GM12865 (cell line): Measurements from ENCODE around the gene PTPN7.
A peak's percentile ranks its signal among the peaks of the same experiment; 100 is the strongest.
"Not testable (repeated sequence)": the region's sequence is repeated elsewhere in the genome, so short reads cannot be mapped to it uniquely, and the experiment has no call there.

Source experiments
- DNase-seq: peaks from one replicate; pipeline ENCODE4 v3.0.0; 2010; ENCODE audit warnings: low read depth
- H3K4me3 ChIP-seq: 2 replicates; pipeline ENCODE4 v1.5.1; 2011; ENCODE audit warnings: mild to moderate bottlenecking, low read depth, low read length, control low read depth
- TF ChIP-seq, protein P1 (sequence below): IDR thresholded peaks from 2 replicates; pipeline ENCODE4 v1.5.1; 2011; ENCODE audit warnings: low read length, control low read depth, low read depth, inconsistent platforms; ENCODE audit not compliant: insufficient read depth; ENCODE audit errors: missing control alignments

The PTPN7 gene

GRCh38 chr1:202197653-202198365 lies 37.4 kb upstream of the PTPN7 start:
- no peak overlapping the region for H3K4me3 ChIP-seq
- TF ChIP-seq, protein P1, sequence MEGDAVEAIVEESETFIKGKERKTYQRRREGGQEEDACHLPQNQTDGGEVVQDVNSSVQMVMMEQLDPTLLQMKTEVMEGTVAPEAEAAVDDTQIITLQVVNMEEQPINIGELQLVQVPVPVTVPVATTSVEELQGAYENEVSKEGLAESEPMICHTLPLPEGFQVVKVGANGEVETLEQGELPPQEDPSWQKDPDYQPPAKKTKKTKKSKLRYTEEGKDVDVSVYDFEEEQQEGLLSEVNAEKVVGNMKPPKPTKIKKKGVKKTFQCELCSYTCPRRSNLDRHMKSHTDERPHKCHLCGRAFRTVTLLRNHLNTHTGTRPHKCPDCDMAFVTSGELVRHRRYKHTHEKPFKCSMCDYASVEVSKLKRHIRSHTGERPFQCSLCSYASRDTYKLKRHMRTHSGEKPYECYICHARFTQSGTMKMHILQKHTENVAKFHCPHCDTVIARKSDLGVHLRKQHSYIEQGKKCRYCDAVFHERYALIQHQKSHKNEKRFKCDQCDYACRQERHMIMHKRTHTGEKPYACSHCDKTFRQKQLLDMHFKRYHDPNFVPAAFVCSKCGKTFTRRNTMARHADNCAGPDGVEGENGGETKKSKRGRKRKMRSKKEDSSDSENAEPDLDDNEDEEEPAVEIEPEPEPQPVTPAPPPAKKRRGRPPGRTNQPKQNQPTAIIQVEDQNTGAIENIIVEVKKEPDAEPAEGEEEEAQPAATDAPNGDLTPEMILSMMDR, result no peak
- no peak for DNase-seq

GRCh38 chr1:202194328-202194648 lies 33.9 kb upstream of the PTPN7 start:
- TF ChIP-seq, protein P1, result no peak
- H3K4me3 ChIP-seq, result no peak overlapping the region
- DNase-seq, result no peak

- no peak for DNase-seq
- TF ChIP-seq, protein P1, result no peak
- no peak within 1 kb of the TSS for H3K4me3 ChIP-seq
Observed at GRCh38 chr1:202193614-202194327, 33.4 kb upstream of the PTPN7 start, which contains the start of gene LGR6. Gene LGR6 (plus strand): TSS chr1:202193799. CDS start chr1:202193990, 191 bp downstream.

DNA sequence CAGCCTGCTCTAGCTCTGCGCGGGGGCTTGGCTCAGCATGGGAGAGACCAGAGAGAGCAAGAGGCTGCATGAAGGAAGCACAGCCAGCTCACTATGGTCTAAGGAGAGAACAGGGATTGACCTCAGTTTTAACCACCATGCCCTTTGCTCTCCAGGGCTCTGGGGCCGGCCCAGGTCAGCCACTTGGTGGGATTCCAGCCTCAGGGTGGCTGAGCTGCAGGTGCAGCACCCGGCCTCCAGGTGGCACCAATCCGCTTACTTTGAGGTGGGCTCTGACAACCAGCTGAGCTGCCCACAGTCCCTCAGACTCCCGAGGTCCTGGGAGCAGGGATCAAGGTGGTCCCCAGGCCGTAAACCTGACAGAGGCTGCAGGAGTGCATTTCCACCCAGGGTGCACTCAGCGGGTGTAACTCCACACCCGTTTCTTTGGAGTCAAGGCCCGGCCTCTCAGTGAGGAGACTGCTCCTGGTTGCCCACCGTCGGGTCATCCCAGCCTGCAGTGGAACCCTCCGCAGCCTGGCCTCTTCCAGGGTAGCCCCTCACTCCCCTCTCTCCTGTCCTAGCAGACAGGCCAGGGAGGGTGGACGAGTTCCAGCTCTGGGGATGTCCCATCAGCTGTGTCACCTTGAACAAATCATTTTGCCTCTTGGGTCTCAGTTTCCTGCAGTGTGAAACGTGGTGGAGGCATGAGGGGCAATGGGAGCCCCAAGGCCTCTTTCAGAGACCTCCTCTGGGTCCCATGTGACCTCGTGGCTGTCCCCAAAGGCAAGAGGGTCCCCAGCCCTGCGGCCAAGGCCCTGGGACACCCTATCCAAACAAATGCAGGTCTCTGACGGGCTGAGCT lies 32.6 kb upstream of the PTPN7 start:
- TF ChIP-seq, protein P1, result peak; percentile 91
- no peak overlapping the region for H3K4me3 ChIP-seq
- DNase-seq, result peak; percentile 61

GRCh38 chr1:202191391-202191790 lies 31.0 kb upstream of the PTPN7 start:
- H3K4me3 ChIP-seq, DNase-seq: not testable (repeated sequence)

DNA sequence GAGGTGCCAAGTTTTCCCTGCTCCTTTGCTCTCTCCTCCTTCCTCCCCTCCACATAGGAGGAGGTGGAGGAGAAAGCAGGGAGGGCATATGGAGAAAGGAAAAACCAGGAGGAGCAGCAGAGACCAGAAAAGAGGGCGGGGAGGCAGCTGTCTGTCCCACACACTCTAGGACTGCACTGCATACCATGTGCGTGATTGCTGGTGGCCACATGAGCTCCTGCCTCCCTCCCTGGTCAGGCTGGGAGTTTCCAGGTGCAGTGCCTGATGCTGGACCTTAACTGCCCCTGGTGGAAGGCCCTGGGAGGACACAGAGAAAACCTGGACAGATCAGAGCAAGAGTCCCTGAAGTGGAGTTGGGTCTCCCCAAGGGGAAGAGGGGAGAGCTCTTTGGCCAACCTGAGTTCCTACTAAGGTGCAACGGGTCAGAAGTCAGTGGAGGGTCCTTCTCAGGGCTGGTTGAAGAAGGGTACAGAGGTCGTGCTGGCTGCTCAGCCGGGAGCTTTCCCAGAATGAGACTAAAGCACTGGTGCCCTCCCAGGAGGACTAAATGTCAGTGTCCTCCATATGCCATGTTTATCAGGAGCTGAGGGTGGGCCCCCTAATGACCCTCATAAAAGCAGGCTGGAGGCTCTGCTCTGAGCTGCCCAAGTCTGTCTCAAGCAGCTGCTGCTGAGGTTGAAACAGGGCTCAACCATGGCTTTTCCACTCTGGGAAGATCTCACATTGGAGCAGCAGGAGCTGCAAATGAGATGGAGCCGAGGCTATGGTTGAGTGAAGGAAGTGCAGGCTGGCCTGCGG lies 29.7 kb upstream of the PTPN7 start:
- TF ChIP-seq, protein P1, result no peak
- no peak for DNase-seq
- no peak overlapping the region for H3K4me3 ChIP-seq
